ENCODE measurements around the gene JMJD8. TPM values are rescaled to one million over a fixed set of nuclear protein-coding genes. Genes with fewer than 3 reads are reported as not detected.
A peak's percentile ranks its signal among the peaks of the same experiment; 100 is the strongest.

Gene JMJD8
- total and polyA plus RNA-seq, 9 of the 15 experiments (the other 6 are each of a cell fraction or from before 2014, with no cell fraction given), result 1.2 to 50.6 (median 29.3) TPM

DNA sequence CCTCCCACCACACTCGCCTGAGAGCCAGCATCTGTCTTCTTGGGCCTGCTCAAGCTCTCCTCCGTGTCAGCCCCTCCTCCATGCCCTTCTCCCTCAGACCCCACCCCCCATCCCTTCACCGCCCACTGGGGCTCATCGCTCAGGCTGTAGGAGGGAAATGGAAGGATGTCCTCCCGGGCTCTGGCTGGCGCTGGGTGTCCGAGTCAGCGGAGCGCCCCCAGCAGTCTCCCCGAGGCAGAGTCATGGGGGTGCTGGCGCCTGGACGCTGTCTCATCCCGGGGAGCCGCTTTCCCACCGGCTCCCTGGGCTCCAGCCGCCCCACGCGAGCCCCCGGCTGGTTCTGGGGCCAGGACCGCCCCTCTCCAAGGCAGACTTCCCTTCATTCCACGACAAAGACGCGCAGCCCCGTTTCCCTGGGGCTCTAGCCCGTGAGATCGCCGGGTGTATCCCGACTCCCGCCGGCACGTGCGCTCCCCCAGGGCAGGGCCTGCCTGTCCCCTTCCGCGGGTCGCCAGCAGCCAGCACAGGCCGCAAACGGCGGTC, 36.4 kb upstream of the JMJD8 start (continued):
- TF ChIP-seq ETV1 (tag; conservative IDR thresholded peaks at IDR 0.05; ENCODE audit: low read depth) (peak; percentile 52; the same call in 1 of the 2 replicates), ZKSCAN3 (CRISPR knock-in tag; IDR thresholded peaks at IDR 0.05) (no peak), CHD4 (IDR thresholded peaks at IDR 0.05; ENCODE audit: insufficient read depth, insufficient replicate concordance, low read depth, low read length, poor library complexity, severe bottlenecking) (no peak), SAP30 (IDR thresholded peaks at IDR 0.05; ENCODE audit: borderline replicate concordance, insufficient read depth, low read depth, low read length, poor library complexity, severe bottlenecking) (no peak), SREBF1 (IDR thresholded peaks at IDR 0.05; ENCODE audit: borderline replicate concordance, low read depth, low read length) (no peak), ZNF384 (IDR thresholded peaks at IDR 0.05; ENCODE audit: low read depth, low read length) (no peak), HDAC8 (tag; IDR thresholded peaks at IDR 0.05) (no peak), TFAM (CRISPR knock-in tag; conservative IDR thresholded peaks at IDR 0.05) (no peak), ZNF780A (CRISPR knock-in tag; IDR thresholded peaks at IDR 0.05) (no peak), ZNF57 (CRISPR knock-in tag; IDR thresholded peaks at IDR 0.05) (no peak), TSC22D4 (tag; IDR thresholded peaks at IDR 0.05) (no peak), BHLHE40 (IDR thresholded peaks at IDR 0.05; ENCODE audit: low read length) (peak; percentile 81; the same call in 1 of the 2 replicates), ESRRA (IDR thresholded peaks at IDR 0.05; ENCODE audit: borderline replicate concordance, low read depth) (no peak), CSDE1 (IDR thresholded peaks at IDR 0.05) (no peak), KAT2B (IDR thresholded peaks at IDR 0.05; ENCODE audit: low read depth, low read length) (no peak), ZNF165 (CRISPR knock-in tag; IDR thresholded peaks at IDR 0.05; ENCODE audit: borderline replicate concordance) (no peak), COPS2 (conservative IDR thresholded peaks at IDR 0.05) (no peak)
- TF ChIP-seq, protein P1, sequence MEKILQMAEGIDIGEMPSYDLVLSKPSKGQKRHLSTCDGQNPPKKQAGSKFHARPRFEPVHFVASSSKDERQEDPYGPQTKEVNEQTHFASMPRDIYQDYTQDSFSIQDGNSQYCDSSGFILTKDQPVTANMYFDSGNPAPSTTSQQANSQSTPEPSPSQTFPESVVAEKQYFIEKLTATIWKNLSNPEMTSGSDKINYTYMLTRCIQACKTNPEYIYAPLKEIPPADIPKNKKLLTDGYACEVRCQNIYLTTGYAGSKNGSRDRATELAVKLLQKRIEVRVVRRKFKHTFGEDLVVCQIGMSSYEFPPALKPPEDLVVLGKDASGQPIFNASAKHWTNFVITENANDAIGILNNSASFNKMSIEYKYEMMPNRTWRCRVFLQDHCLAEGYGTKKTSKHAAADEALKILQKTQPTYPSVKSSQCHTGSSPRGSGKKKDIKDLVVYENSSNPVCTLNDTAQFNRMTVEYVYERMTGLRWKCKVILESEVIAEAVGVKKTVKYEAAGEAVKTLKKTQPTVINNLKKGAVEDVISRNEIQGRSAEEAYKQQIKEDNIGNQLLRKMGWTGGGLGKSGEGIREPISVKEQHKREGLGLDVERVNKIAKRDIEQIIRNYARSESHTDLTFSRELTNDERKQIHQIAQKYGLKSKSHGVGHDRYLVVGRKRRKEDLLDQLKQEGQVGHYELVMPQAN (IDR thresholded peaks at IDR 0.05; ENCODE audit: borderline replicate concordance), result peak; percentile 78
- TF ChIP-seq, protein P2, sequence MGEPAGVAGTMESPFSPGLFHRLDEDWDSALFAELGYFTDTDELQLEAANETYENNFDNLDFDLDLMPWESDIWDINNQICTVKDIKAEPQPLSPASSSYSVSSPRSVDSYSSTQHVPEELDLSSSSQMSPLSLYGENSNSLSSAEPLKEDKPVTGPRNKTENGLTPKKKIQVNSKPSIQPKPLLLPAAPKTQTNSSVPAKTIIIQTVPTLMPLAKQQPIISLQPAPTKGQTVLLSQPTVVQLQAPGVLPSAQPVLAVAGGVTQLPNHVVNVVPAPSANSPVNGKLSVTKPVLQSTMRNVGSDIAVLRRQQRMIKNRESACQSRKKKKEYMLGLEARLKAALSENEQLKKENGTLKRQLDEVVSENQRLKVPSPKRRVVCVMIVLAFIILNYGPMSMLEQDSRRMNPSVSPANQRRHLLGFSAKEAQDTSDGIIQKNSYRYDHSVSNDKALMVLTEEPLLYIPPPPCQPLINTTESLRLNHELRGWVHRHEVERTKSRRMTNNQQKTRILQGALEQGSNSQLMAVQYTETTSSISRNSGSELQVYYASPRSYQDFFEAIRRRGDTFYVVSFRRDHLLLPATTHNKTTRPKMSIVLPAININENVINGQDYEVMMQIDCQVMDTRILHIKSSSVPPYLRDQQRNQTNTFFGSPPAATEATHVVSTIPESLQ (CRISPR knock-in tag; IDR thresholded peaks at IDR 0.05), result no peak
- TF ChIP-seq, protein P3, sequence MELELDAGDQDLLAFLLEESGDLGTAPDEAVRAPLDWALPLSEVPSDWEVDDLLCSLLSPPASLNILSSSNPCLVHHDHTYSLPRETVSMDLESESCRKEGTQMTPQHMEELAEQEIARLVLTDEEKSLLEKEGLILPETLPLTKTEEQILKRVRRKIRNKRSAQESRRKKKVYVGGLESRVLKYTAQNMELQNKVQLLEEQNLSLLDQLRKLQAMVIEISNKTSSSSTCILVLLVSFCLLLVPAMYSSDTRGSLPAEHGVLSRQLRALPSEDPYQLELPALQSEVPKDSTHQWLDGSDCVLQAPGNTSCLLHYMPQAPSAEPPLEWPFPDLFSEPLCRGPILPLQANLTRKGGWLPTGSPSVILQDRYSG (tag; conservative IDR thresholded peaks at IDR 0.05; ENCODE audit: low read depth), result no peak

Measured in K562 (cell line).